Fibroblast of gingiva (primary cell): ENCODE data around the gene UCHL3.
"Not testable (repeated sequence)": the region's sequence is repeated elsewhere in the genome, so short reads cannot be mapped to it uniquely, and the experiment has no call there.

ENCODE experiments used
- DNase-seq: peaks from one replicate; pipeline ENCODE4 v3.0.0-alpha.2; 2011; ENCODE audit warnings: low read depth

Gene UCHL3

GRCh38 chr13:75549262-75550158 lies at the start of gene UCHL3:
UCHL3 (plus strand) TSS chr13:75549791; CDS start chr13:75549821, 30 bp downstream.
- peak; percentile 90 for DNase-seq

GRCh38 chr13:75505327-75505726 lies 44.3 kb upstream of the UCHL3 start:
- DNase-seq = no peak

- DNase-seq = no peak
Measured at GRCh38 chr13:75506018-75506417, 43.6 kb upstream of the UCHL3 start.

- no peak for DNase-seq
Measured at GRCh38 chr13:75507027-75508001, 42.3 kb upstream of the UCHL3 start.

- no peak for DNase-seq
Measured at GRCh38 chr13:75508002-75508548, 41.5 kb upstream of the UCHL3 start.

GRCh38 chr13:75511051-75511625 lies 38.5 kb upstream of the UCHL3 start:
- DNase-seq = no peak

- no peak for DNase-seq
Measured at GRCh38 chr13:75512253-75512652, 37.3 kb upstream of the UCHL3 start.

GRCh38 chr13:75513271-75513670 lies 36.3 kb upstream of the UCHL3 start:
- DNase-seq = no peak

- DNase-seq = no peak
Measured at GRCh38 chr13:75514080-75514995, 35.3 kb upstream of the UCHL3 start.

GRCh38 chr13:75518439-75519088 lies 31.0 kb upstream of the UCHL3 start:
- no peak for DNase-seq

GRCh38 chr13:75521956-75522355 lies 27.6 kb upstream of the UCHL3 start:
- DNase-seq = no peak

GRCh38 chr13:75530549-75530961 lies 19.0 kb upstream of the UCHL3 start:
- no peak for DNase-seq

- no peak for DNase-seq
Measured at GRCh38 chr13:75533861-75534260, 15.7 kb upstream of the UCHL3 start.

GRCh38 chr13:75537401-75538365 lies 11.9 kb upstream of the UCHL3 start, which contains the start of gene COMMD6:
COMMD6 (minus strand) TSS chr13:75537841; CDS start chr13:75537805, 36 bp downstream.
- DNase-seq = peak; percentile 80

GRCh38 chr13:75541287-75541686 lies 8.3 kb upstream of the UCHL3 start:
- no peak for DNase-seq

- no peak for DNase-seq
Measured at GRCh38 chr13:75541961-75542360, 7.6 kb upstream of the UCHL3 start.

- peak; percentile 89 for DNase-seq
Measured at GRCh38 chr13:75544681-75545330, 4.8 kb upstream of the UCHL3 start.

- not testable (repeated sequence) for DNase-seq
Measured at GRCh38 chr13:75545386-75545785, 4.2 kb upstream of the UCHL3 start.
